Common myeloid progenitor, CD34-positive (primary cell): Measurements from ENCODE around the gene STK32B.

Source experiments
- CTCF ChIA-PET: fragments of 350-600 bp; sonication (Branson Sonifier 250); formaldehyde crosslinking; loops from one replicate; lab custom pipeline; 2021; ENCODE audit warnings: antibody characterized with exemption; lab: Charles Lee
- POLR2A ChIA-PET: fragments of 350-600 bp; sonication (Branson Sonifier 250); formaldehyde crosslinking; loops from one replicate; lab custom pipeline; 2021; ENCODE audit warnings: antibody characterized with exemption; lab: Charles Lee
- DNase-seq, 3 donors: peaks; one replicate each; pipeline versions ENCODE4 v3.0.0 to v3.0.0-alpha.2; 2013
- H3K27ac ChIP-seq, 2 experiments: 1 replicate in 1 of 2; 2 replicates in 1 of 2; pipeline ENCODE4 v1.7.0; 2013; ENCODE audit warnings: inconsistent platforms in 2 of 2, low read length in 2 of 2, mild to moderate bottlenecking in 2 of 2, low read depth in 1 of 2, moderate library complexity in 1 of 2; ENCODE audit not compliant: severe bottlenecking in 2 of 2, insufficient read depth in 1 of 2, poor library complexity in 1 of 2
- H3K27me3 ChIP-seq, 5 experiments: replicated peaks in 2 of 5; 1 replicate in 3 of 5; 2 replicates in 2 of 5; pipeline versions ENCODE4 v1.6.1 to v1.7.0; 2013; ENCODE audit warnings: low read length in 4 of 5, mild to moderate bottlenecking in 2 of 5, moderate library complexity in 2 of 5, inconsistent platforms in 1 of 5; ENCODE audit not compliant: insufficient read depth in 5 of 5, control insufficient read depth in 4 of 5
- H3K36me3 ChIP-seq, 4 experiments: 1 replicate in 2 of 4; 2 replicates in 2 of 4; pipeline versions ENCODE4 v1.6.1 to v1.7.0; 2013; ENCODE audit warnings: low read length in 3 of 4, control low read depth in 1 of 4, mild to moderate bottlenecking in 1 of 4; ENCODE audit not compliant: control insufficient read depth in 4 of 4, insufficient read depth in 4 of 4
- H3K4me1 ChIP-seq, 4 experiments: 1 replicate in 3 of 4; 2 replicates in 1 of 4; pipeline versions ENCODE4 v1.6.1 to v1.7.1; 2013; ENCODE audit warnings: low read length in 3 of 4, mild to moderate bottlenecking in 3 of 4, control low read depth in 1 of 4, inconsistent platforms in 1 of 4, moderate library complexity in 1 of 4; ENCODE audit not compliant: control insufficient read depth in 4 of 4, insufficient read depth in 4 of 4; ENCODE audit errors: control extremely low read depth in 1 of 4
- H3K4me3 ChIP-seq, 7 experiments: 1 replicate in 4 of 7; 2 replicates in 3 of 7; pipeline versions ENCODE4 v1.5.1 to v1.7.0; 2013; ENCODE audit warnings: mild to moderate bottlenecking in 7 of 7, low read length in 6 of 7, moderate library complexity in 6 of 7, inconsistent platforms in 2 of 7, low read depth in 2 of 7, control low read depth in 1 of 7; ENCODE audit not compliant: insufficient read depth in 4 of 7, control insufficient read depth in 1 of 7; ENCODE audit errors: extremely low read depth in 1 of 7
- H3K9me3 ChIP-seq, 5 experiments: 1 replicate in 4 of 5; 2 replicates in 1 of 5; pipeline versions ENCODE4 v1.6.1 to v1.7.1; 2013; ENCODE audit warnings: low read length in 4 of 5, mild to moderate bottlenecking in 2 of 5, inconsistent platforms in 1 of 5, low read depth in 1 of 5, moderate library complexity in 1 of 5; ENCODE audit not compliant: control insufficient read depth in 4 of 5, insufficient read depth in 2 of 5; ENCODE audit errors: control extremely low read depth in 1 of 5
- WGBS: methylation state at CpG from one replicate; pipeline ENCODE4 v1.1.5; 2013; ENCODE audit not compliant: insufficient coverage; 5-methylcytosine and 5-hydroxymethylcytosine counted together

The STK32B gene

GRCh38 chr4:5547651-5548249 lies 496.5 kb downstream of the STK32B start:
- ChIA-PET CTCF (interaction anchor here (1.1 kb wide), 1 partner anchor 10 kb away, joined by 3 read pairs; no protein-coding TSS in a partner anchor), POLR2A (no interaction called here)
- H3K36me3 ChIP-seq, result no peaks in the 10 kb centered on the region
- peaks cover 2 to 22% (median 9%) of the 10 kb centered on the region in 5 experiments for H3K9me3 ChIP-seq
- 98% methylated on average over 8 of the region's 12 CpGs for WGBS
- no peaks in the 10 kb centered on the region for H3K27me3 ChIP-seq
- no peak overlapping the region for H3K4me3 ChIP-seq
- DNase-seq, result no peak
- H3K27ac ChIP-seq, result no peak overlapping the region
- no peaks in the 10 kb centered on the region for H3K4me1 ChIP-seq
